K562 (cell line): Measurements from ENCODE around the gene RASSF10.

ENCODE experiments used
- EP300 ChIP-seq: IDR thresholded peaks from 2 replicates; pipeline ENCODE4 v1.6.1; 2012; ENCODE audit warnings: low read length, improper control_type of control experiment
- ZNF133 ChIP-seq: fragments of 250-450 bp; sonication (Bioruptor Pico); IDR thresholded peaks from 2 replicates; pipeline ENCODE4 v1.4.0; 2020; ENCODE audit warnings: mild to moderate bottlenecking

DNA sequence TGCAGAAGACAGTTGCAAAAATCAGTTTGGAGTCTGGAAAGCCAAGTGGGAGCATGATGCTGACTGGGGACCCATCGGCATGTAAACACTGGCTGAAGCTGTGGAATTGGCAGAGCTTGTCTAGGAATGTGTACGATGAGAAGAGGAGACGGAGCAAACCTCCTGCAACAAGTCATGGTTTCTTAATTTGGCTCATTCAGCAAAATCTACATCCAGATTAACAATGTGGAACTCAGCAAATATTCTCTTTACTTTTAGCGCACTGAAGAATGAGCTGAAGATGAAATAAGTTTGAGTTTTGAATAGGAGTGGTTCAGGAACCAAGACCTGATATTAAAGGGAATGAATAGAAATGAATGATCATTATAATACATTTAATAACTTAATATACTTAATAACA is 26.6 kb downstream of the RASSF10 start:
- TF ChIP-seq EP300 (no peak), ZNF133 (CRISPR knock-in tag) (no peak)
